ENCODE results near the gene UNC13C.

The UNC13C gene

GRCh38 chr15:54364961-54365360, 386.7 kb downstream of the UNC13C start (continued):
- no peak for TF ChIP-seq ZNF518A (tag by site-specific recombination; conservative IDR thresholded peaks at IDR 0.05; ENCODE audit: low read depth)
- TF ChIP-seq ZNF660 (tag by site-specific recombination; IDR thresholded peaks at IDR 0.05): no peak
- TF ChIP-seq ZNF639 (tag by site-specific recombination; IDR thresholded peaks at IDR 0.05): no peak
- TF ChIP-seq ZNF354C (tag by site-specific recombination; IDR thresholded peaks at IDR 0.05; ENCODE audit: borderline replicate concordance, low read depth): no peak

GRCh38 chr15:54373332-54373731, 395.1 kb downstream of the UNC13C start:
- ChIA-PET CTCF (no interaction called here), POLR2A (no interaction called here)
- H3K36me3 ChIP-seq (ENCODE audit: control insufficient read depth in 2 of 2, insufficient read depth in 1 of 2, low read length in 2 of 2): no peaks in the 10 kb centered on the region
- H3K9me3 ChIP-seq (ENCODE audit: control insufficient read depth, insufficient read depth, low read depth, low read length): no peaks in the 10 kb centered on the region
- H3K4me3 ChIP-seq (ENCODE audit: low read depth, low read length): no peak overlapping the region
- H3K4me1 ChIP-seq (ENCODE audit: control insufficient read depth, insufficient read depth, low read length): no peaks in the 10 kb centered on the region
- no peak overlapping the region for H3K27ac ChIP-seq (ENCODE audit: extremely low read depth, low read depth, low read length)
- no peak for TF ChIP-seq ZNF155 (tag by site-specific recombination; IDR thresholded peaks at IDR 0.05)
- TF ChIP-seq ZNF768 (tag by site-specific recombination; IDR thresholded peaks at IDR 0.05): no peak
- no peak for TF ChIP-seq ZSCAN18 (tag by site-specific recombination; IDR thresholded peaks at IDR 0.05)
- TF ChIP-seq ZNF529 (tag by site-specific recombination; IDR thresholded peaks at IDR 0.05; ENCODE audit: insufficient replicate concordance): no peak
- TF ChIP-seq ZBTB10 (tag by site-specific recombination; IDR thresholded peaks at IDR 0.05): no peak
- no peak for TF ChIP-seq ZNF707 (tag by site-specific recombination; IDR thresholded peaks at IDR 0.05)
- no peak for TF ChIP-seq CTCF (tag by site-specific recombination; IDR thresholded peaks at IDR 0.05)

Measured in HEK293 (cell line).